SK-N-SH (cell line): Measurements from ENCODE around the gene SPTLC2. TPM values are rescaled to one million over a fixed set of nuclear protein-coding genes. Genes with fewer than 3 reads are reported as not detected.

ENCODE experiments used
- CTCF ChIA-PET: fragments of 300-600, 350-600 bp; formaldehyde crosslinking; extraction: SDS; loops from one replicate; lab custom pipeline; 2021; lab: Yijun Ruan, JAX
- POLR2A ChIA-PET: fragments of 350-600 bp; sonication (Branson Sonifier 250); formaldehyde crosslinking; extraction: SDS; loops from one replicate; lab custom pipeline; 2020; ENCODE audit warnings: antibody characterized with exemption, inconsistent platforms; lab: Yijun Ruan, JAX
- DNase-seq: peaks from one replicate; pipeline ENCODE4 v3.0.0; 2012
- H2AFZ ChIP-seq: fragments of 200-600 bp; sonication (generic); 2 replicates; pipeline ENCODE4 v1.8.1; 2016; ENCODE audit warnings: antibody characterized with exemption, mild to moderate bottlenecking, low read depth
- H3F3A ChIP-seq: fragments of 200-600 bp; sonication (generic); replicated peaks from 2 replicates; pipeline ENCODE3; 2016; ENCODE audit warnings: antibody characterized with exemption, mild to moderate bottlenecking; ENCODE audit not compliant: insufficient read depth
- H3K27ac ChIP-seq, 2 experiments: fragments of 200-500 bp in 1 of 2; fragments of 200-600 bp in 1 of 2; sonication (Bioruptor generic) in 1 of 2; sonication (generic), shearing (Covaris generic) in 1 of 2; 2 replicates each; pipeline versions ENCODE4 v1.5.1 to v1.6.1; 2014 to 2016; ENCODE audit warnings: low read depth in 2 of 2, inconsistent platforms in 1 of 2, low read length in 1 of 2, mild to moderate bottlenecking in 1 of 2, mixed read lengths in 1 of 2
- H3K27me3 ChIP-seq: fragments of 200-600 bp; sonication (generic), shearing (Covaris generic); 2 replicates; pipeline ENCODE4 v1.6.1; 2016; ENCODE audit warnings: mixed run types; ENCODE audit not compliant: insufficient read depth
- H3K36me3 ChIP-seq, 2 experiments: fragments of 200-500 bp in 1 of 2; fragments of 200-600 bp in 1 of 2; sonication (Bioruptor generic) in 1 of 2; sonication (generic) in 1 of 2; replicated peaks in 1 of 2; 2 replicates each; pipeline versions ENCODE3 to v1.5.1; 2014 to 2016; ENCODE audit warnings: low read length in 1 of 2, mild to moderate bottlenecking in 1 of 2; ENCODE audit not compliant: insufficient read depth in 2 of 2, control insufficient read depth in 1 of 2
- H3K4me1 ChIP-seq, 2 experiments: fragments of 200-500 bp in 1 of 2; fragments of 200-600 bp in 1 of 2; sonication (Bioruptor generic) in 1 of 2; sonication (generic), shearing (Covaris generic) in 1 of 2; 2 replicates each; pipeline versions ENCODE4 v1.5.1 to v1.6.1; 2014 to 2016; ENCODE audit warnings: low read depth in 1 of 2, low read length in 1 of 2, mixed run types in 1 of 2; ENCODE audit not compliant: insufficient read depth in 2 of 2, control insufficient read depth in 1 of 2
- H3K4me2 ChIP-seq: fragments of 200-600 bp; sonication (generic), shearing (Covaris generic); 2 replicates; pipeline ENCODE4 v1.6.1; 2017; ENCODE audit warnings: mixed run types
- H3K4me3 ChIP-seq, 2 experiments: fragments of 200-500 bp in 1 of 2; fragments of 200-600 bp in 1 of 2; sonication (Bioruptor generic) in 1 of 2; sonication (generic), shearing (Covaris generic) in 1 of 2; 2 replicates each; pipeline versions ENCODE4 v1.5.1 to v1.8.1; 2014 to 2016; ENCODE audit warnings: low read depth in 2 of 2, inconsistent platforms in 1 of 2, low read length in 1 of 2, mild to moderate bottlenecking in 1 of 2, mixed read lengths in 1 of 2, moderate library complexity in 1 of 2
- H3K79me2 ChIP-seq: fragments of 200-600 bp; sonication (generic); 2 replicates; pipeline ENCODE4 v1.8.1; 2017; ENCODE audit warnings: mild to moderate bottlenecking; ENCODE audit not compliant: insufficient read depth
- H3K9ac ChIP-seq: fragments of 200-600 bp; sonication (generic); 2 replicates; pipeline ENCODE4 v1.6.1; 2017; ENCODE audit warnings: mixed run types
- H3K9me2 ChIP-seq: fragments of 200-600 bp; sonication (generic); 2 replicates; pipeline ENCODE4 v1.6.1; 2017; ENCODE audit warnings: mixed run types
- H3K9me3 ChIP-seq: fragments of 200-600 bp; sonication (generic); 2 replicates; pipeline ENCODE4 v1.6.1; 2017; ENCODE audit warnings: mixed run types, mild to moderate bottlenecking, moderate library complexity
- H4K20me1 ChIP-seq: fragments of 200-600 bp; sonication (generic); 2 replicates; pipeline ENCODE4 v1.6.1; 2017; ENCODE audit warnings: mild to moderate bottlenecking, mixed run types; ENCODE audit not compliant: insufficient read depth
- CTCF ChIP-seq: fragments of 200-600 bp; sonication (generic); IDR thresholded peaks from 2 replicates; pipeline ENCODE4 v1.6.1; 2017; ENCODE audit warnings: antibody characterized with exemption, mild to moderate bottlenecking, moderate library complexity
- ELF1 ChIP-seq: IDR thresholded peaks from 2 replicates; pipeline ENCODE4 v1.4.0; 2012
- EZH2phosphoT487 ChIP-seq: fragments of 200-600 bp; sonication (generic); IDR thresholded peaks from 2 replicates; pipeline ENCODE4 v1.6.1; 2017; ENCODE audit warnings: low read depth, mixed run types, mild to moderate bottlenecking, antibody characterized with exemption, moderate library complexity, borderline replicate concordance
- GABPA ChIP-seq: IDR thresholded peaks from 2 replicates; pipeline ENCODE4 v1.4.0; 2012; ENCODE audit warnings: low read depth, mild to moderate bottlenecking
- GATA2 ChIP-seq: sonication (generic); formaldehyde crosslinking; IDR thresholded peaks from 2 replicates; pipeline ENCODE4 v1.5.0; 2020; ENCODE audit warnings: mild to moderate bottlenecking, missing genetic modification reagents
- IRF3 ChIP-seq: fragments of 150-350 bp; IDR thresholded peaks from 2 replicates; pipeline ENCODE4 v1.6.1; 2016; ENCODE audit warnings: mild to moderate bottlenecking, low read depth, low read length
- MAX ChIP-seq: IDR thresholded peaks from 2 replicates; pipeline ENCODE4 v1.4.0; 2012; ENCODE audit warnings: low read depth
- MXI1 ChIP-seq: IDR thresholded peaks from 2 replicates; pipeline ENCODE4 v1.6.1; 2012; ENCODE audit warnings: mild to moderate bottlenecking, low read depth, low read length, improper control_type of control experiment
- NRF1 ChIP-seq: IDR thresholded peaks from 2 replicates; pipeline ENCODE4 v1.6.1; 2012; ENCODE audit warnings: low read depth, mild to moderate bottlenecking, low read length
- RAD21 ChIP-seq: IDR thresholded peaks from 2 replicates; pipeline ENCODE4 v1.6.1; 2012; ENCODE audit warnings: mild to moderate bottlenecking, low read length
- RCOR1 ChIP-seq: fragments of 150-350 bp; IDR thresholded peaks from 2 replicates; pipeline ENCODE4 v1.6.1; 2017; ENCODE audit warnings: antibody characterized with exemption, low read length
- REST ChIP-seq: IDR thresholded peaks from 2 replicates; pipeline ENCODE4 v1.6.1; 2012; ENCODE audit warnings: mild to moderate bottlenecking, low read depth, low read length, moderate library complexity
- RXRA ChIP-seq: IDR thresholded peaks from 2 replicates; pipeline ENCODE4 v1.4.0; 2012; ENCODE audit warnings: low read depth, mild to moderate bottlenecking, borderline replicate concordance
- SIN3A ChIP-seq: IDR thresholded peaks from 2 replicates; pipeline ENCODE4 v1.6.1; 2012; ENCODE audit warnings: low read depth, mild to moderate bottlenecking, low read length, moderate library complexity, borderline replicate concordance
- USF1 ChIP-seq: IDR thresholded peaks from 2 replicates; pipeline ENCODE4 v1.4.0; 2012; ENCODE audit warnings: low read depth, borderline replicate concordance
- WGBS: methylation state at CpG from one replicate; pipeline ENCODE4 v1.1.6; 2017; ENCODE audit warnings: low lambda C conversion rate; 5-methylcytosine and 5-hydroxymethylcytosine counted together
- polyA plus RNA-seq, 3 experiments: library from polyadenylated mRNA; depleted of rRNA; stranded (reverse); fragments of >200 nt; gene quantifications; 2 replicates each; pipeline ENCODE4 v1.2.3, GENCODE V29; 2012

Gene SPTLC2
- polyA plus RNA-seq, 1 of the 3 experiments (the other 2 are of a cell fraction) = 10.2 TPM

- ChIA-PET POLR2A (no interaction called here), CTCF (interaction anchor here (1.1 to 1.2 kb wide), 2 partner anchors 38 to 205 kb away, joined by 4 read pairs; no protein-coding TSS in a partner anchor)
- no peak overlapping the region for H3K4me2 ChIP-seq
These were observed 40.8 kb upstream of the SPTLC2 start for GRCh38 chr14:77657280-77657679.

GRCh38 chr14:77654001-77654441 lies 37.6 kb upstream of the SPTLC2 start:
- no peak overlapping the region for H3K27ac ChIP-seq
- H3K79me2 ChIP-seq = no peaks in the 10 kb centered on the region
- no peaks in the 10 kb centered on the region for H3K27me3 ChIP-seq
- H3K4me2 ChIP-seq = no peak overlapping the region
- POLR2A ChIA-PET = no interaction called here
- H3K4me1 ChIP-seq = peaks cover 0 to 2% of the 10 kb centered on the region in 2 experiments; a peak in 1 of 4 replicates
- 84% methylated on average over 5 of the region's 11 CpGs for WGBS
- no peaks in the 10 kb centered on the region for H3K9me3 ChIP-seq
- H2AFZ ChIP-seq = no peak overlapping the region
- CTCF ChIA-PET = interaction anchor here (0.7 to 1.6 kb wide), 8 partner anchors 15 to 944 kb away, joined by 3 to 10 read pairs (median 3); partner anchors contain the start of genes ALKBH1 and SLIRP
- H3K9ac ChIP-seq = no peak overlapping the region
- no peak for DNase-seq
- TF ChIP-seq CTCF (no peak), RAD21 (no peak), MXI1 (no peak), MAX (no peak), RXRA (no peak), NRF1 (no peak), GABPA (no peak), IRF3 (no peak)
- no peaks in the 10 kb centered on the region for H4K20me1 ChIP-seq
- H3F3A ChIP-seq = no peaks in the 10 kb centered on the region
- no peaks in the 10 kb centered on the region for H3K36me3 ChIP-seq
- H3K9me2 ChIP-seq = no peaks in the 10 kb centered on the region
- no peak overlapping the region for H3K4me3 ChIP-seq

More at GRCh38 chr14:77657280-77657679, 40.8 kb upstream of the SPTLC2 start:
- Histone ChIP-seq H3K9me2 (no peaks in the 10 kb centered on the region), H3F3A (no peaks in the 10 kb centered on the region), H3K9ac (no peak overlapping the region), H3K27ac (no peak overlapping the region), H3K9me3 (no peaks in the 10 kb centered on the region), H3K36me3 (no peaks in the 10 kb centered on the region), H3K4me1 (peaks cover 0 to 7% of the 10 kb centered on the region in 2 experiments; a peak in 1 of 4 replicates), H3K27me3 (no peaks in the 10 kb centered on the region), H3K79me2 (no peaks in the 10 kb centered on the region), H4K20me1 (no peaks in the 10 kb centered on the region), H2AFZ (no peak overlapping the region), H3K4me3 (no peak overlapping the region)
- TF ChIP-seq SIN3A = no peak
- no peak for TF ChIP-seq RCOR1
- TF ChIP-seq EZH2phosphoT487 = no peak
- TF ChIP-seq ELF1 = no peak
- TF ChIP-seq USF1 = no peak
- TF ChIP-seq GATA2 = no peak
- no peak for TF ChIP-seq REST
- no peak for DNase-seq
- 85% methylated on average over 5 of the region's 5 CpGs for WGBS
